ENCODE measurements around the gene GNAT3.

- TF ChIP-seq POLR2A (IDR thresholded peaks at IDR 0.05) (no peak), CTCF (IDR thresholded peaks at IDR 0.05) (no peak)
Measured at GRCh38 chr7:80464211-80464610, 47.7 kb downstream of the GNAT3 start.
